GM21526 (cell line): ENCODE measurements around the gene ADAM29.
"Not testable (repeated sequence)": the region's sequence is repeated elsewhere in the genome, so short reads cannot be mapped to it uniquely, and the experiment has no call there.

Experiments used
- ATAC-seq: cut with Tn5 transposase; IDR thresholded peaks from one replicate; pipeline ENCODE4 v1.9.1; 2021; ENCODE audit warnings: moderate library complexity; ENCODE audit not compliant: unreplicated experiment, low FRiP score

Gene ADAM29

DNA sequence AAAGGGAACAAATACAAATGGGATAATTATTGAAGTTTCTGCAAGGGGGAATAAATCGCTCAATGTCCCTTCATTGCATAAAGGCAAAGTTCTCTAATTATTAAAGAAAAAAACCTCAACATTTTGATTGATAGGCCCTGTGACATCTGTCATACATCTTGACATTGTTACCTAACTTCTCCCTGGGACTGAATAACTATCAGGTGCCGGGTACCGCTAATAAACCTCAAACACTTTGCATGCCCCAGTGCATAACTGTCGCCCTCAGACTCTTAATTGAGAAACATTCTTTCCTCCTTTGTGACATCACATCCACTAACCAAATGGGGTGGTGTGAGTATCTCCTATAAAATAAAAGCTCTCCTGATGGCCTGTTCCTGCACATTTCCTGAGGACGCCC lies at the start of gene ADAM29:
Gene ADAM29, plus strand, starts transcription at position 301 of the 400 bp plus-strand sequence. CDS start 57,168 bp downstream, outside the sequence.
- ATAC-seq: no peak

DNA sequence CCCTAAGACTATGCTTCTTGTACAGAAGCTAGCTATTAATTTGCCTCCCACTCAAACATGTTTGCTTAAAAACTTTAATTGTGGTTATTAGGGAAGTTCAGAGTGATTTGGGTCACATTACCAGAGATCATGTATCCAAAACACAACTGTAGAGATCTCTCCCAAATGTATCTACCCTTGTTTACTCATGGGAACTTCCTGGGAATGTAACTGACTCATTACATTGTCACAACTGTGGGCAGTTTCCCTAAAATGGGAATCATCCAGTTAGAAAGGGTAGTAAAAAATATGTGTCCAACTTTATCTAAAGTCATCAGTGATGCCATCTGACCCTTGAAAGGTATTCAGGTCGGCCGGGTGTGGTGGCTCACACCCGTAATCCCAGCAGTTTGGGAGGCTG lies 48.8 kb upstream of the ADAM29 start:
- no peak for ATAC-seq

DNA sequence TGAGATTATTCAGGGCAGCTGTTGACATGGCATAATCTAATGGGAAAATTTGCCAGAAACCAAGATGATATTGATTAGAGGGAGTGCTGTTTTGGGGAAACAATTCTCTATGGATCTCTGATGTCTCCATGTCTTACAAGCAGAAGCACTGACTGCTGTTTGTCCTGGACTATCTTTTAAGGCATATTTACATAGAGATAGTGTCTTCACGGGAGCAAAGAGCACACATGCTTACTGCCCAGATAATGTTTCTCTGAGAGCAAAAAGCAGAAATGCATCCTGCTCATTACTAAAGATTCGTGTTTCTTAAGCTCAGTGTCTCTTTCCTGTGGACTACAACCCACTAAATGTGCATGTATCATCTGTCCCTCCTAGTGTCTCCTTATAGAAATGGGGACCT lies 47.8 kb upstream of the ADAM29 start:
- no peak for ATAC-seq

DNA sequence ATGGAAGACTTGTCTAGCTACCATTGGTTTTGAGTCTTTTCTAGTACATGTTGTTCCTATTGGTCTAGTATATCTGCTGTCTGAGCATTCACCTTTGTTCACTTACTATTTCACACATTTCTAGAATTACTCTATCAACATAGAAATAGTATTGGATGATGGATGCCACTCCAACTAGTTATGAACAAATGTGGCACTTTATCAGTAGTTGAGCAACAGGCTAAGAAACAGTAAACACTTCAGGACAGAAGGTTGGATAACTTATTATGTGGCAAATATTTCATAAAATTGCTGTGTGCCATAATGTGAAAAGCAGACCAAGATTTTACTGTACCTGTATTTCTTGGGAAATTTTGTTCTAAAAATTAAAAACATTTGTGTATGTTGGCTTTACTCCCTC lies 46.8 kb upstream of the ADAM29 start:
- ATAC-seq: no peak

DNA sequence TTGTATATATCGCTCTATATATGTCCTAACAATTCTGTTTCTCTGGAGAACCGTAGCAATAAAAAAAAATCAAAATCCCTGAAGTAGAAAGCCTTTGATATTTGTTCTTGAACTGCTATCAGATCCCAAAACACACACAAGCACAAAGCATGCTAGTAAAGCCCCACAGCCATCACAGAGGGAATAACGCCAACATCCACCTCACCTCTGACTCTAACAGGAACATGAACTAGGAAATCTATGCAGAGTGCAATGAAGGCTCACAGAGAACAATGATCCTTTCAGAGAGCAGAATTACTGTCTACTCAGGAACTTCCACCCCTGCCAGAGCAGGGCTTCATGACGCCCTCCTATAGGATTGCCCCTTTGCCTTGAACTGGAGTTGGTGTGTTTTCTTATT lies 45.0 kb upstream of the ADAM29 start:
- ATAC-seq: not testable (repeated sequence)

DNA sequence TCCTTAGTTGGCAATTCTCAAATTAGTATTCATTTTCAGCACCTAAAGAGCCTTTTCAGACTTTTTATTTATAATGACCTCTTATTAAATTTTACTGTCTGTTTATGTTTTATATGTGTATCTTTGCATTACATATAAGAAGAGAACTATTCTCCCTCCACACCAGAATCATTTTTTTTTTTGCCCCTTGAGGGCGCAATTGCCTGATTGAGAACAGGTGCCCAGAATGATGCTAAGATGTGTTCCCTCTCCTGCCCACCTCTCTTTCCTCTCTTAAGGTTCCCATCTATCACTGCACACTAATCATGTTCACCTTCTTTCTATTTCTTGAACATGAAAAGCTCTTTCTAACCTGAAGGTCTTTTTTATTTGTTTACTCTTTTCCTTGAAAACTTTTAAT lies 44.2 kb upstream of the ADAM29 start:
- no peak for ATAC-seq

DNA sequence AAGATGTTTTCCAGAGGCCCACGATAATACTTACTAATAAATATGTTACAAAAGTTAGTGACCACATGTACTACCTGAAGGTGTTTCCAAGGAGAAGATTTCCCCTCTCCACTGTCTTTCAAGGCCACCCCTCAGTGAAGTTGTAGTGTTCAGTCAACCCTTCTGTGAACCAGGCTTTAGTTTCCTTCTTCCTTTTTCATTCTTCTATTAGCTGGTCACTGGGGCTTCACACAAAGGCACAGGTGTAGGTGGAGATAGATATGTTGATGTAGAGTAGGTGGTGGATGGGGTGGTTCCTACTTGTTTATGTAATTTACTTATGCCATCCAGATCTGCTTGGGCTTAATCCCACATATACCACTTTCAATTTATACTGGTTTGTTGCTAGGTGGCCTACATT lies 43.3 kb upstream of the ADAM29 start:
- no peak for ATAC-seq

DNA sequence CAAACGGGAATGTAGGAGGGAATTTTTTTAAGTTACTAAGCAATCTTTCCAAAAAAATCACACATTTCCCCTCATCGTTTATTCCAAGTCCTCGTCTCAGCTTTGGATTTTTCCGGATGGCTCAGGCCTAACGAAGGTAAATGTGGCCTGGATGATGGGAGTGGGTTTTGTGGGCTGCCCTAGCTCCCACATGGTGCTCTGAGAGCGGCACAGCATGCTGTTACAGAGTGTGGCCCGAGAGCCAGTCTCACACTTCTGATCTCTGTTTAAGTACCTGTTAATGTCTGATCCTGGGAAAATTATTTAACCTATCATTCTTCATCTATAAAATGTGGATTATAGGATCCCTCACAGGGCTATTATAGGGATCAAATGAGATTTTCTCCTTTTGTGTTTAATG lies 38.2 kb upstream of the ADAM29 start:
- no peak for ATAC-seq

DNA sequence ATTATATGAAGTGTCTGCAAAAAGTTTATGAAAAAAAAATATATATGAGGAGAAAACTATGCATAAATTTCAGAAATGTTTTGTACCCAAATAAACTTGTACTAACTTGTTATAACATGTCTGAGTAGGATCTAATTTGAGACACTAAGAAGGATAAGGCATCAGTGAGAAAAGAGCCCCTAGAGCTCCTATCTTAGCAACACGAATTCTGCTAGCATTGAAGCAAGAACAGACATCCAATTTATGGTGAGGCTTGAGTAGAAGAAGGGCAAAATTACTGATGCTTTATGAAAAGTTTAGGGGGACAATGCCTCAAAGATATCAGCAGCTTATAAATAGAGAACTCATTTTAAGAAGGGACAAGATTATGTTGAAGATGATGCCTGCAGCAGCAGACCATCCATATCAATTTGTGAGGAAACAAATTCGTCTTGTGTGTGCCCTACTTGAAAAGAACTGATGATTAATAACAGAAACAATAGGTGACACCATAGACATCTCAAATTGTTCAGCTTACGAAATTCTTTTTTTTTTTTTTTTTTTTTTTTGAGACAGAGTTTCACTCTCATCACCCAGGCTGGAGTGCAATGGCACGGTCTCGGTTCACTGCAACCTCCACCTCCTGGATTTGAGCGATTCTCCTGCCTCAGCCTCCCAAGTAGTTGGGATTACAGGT lies 35.7 kb upstream of the ADAM29 start:
- ATAC-seq: no peak

DNA sequence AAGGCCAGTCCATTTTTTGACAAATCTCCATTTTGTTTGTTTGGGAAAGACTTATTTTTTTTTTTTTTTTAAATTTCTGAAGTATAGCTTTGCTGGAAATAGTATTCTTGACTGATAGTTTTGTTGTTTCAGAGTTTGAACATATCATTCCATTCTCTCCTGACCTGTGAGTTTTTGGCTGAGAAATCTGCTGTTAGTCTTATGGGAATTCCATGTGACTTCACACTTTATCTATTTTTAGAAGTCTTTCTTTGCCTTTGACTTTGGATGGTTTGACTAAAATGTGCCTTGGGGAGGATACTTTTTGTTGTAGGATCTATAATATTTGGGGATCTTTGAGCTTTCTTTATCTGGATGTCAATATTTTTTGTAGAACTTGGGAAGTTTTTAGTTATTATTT lies 10.7 kb upstream of the ADAM29 start:
- ATAC-seq: no peak

DNA sequence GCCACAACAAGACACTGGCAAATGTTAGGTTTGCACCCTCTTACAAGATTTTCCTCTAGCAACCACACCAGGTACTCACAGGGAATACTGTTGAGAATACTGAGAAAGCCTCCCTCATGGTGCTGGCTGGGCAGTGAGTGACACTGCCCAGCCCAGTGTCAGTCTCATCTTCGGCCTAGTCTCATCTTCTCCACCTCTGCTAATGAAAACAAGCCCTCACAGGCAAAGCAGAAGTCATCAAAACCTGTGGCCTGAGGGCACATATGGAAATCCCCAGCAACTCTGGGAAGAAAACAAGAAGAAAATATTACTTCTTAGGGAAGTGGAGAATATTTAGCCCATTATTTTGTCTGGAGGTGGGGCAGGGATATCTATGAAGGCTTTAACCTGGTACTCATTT lies 7.9 kb upstream of the ADAM29 start:
- no peak for ATAC-seq

DNA sequence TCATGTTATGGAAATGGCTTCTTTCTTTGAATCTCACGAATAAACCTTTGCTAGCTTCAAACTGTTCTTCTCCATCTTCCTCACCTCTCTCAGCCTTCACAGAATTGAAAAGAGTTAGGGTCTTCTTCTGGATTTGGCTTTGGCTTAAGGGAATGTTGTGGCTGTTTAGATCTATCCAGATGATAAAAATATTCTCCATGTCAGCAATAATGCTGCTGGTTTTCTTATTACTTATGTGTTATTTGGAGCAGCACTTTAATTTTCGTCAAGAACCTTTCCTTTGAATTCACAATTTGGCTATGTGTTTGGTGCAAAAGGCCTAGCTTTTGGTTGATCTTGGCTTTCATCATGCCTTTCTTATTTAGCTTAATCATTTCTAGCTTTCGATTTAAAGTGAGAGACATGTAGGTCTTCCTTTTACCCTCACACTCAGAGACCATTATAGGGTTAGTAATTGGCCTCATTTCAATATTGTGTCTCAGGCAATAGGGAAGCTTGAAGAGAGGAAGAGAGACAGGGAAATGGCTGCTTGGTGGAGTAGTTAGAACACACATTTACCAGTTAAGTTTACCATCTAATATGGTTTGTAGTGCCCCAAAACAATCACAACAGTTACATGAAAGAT lies 5.1 kb upstream of the ADAM29 start:
- ATAC-seq: no peak

DNA sequence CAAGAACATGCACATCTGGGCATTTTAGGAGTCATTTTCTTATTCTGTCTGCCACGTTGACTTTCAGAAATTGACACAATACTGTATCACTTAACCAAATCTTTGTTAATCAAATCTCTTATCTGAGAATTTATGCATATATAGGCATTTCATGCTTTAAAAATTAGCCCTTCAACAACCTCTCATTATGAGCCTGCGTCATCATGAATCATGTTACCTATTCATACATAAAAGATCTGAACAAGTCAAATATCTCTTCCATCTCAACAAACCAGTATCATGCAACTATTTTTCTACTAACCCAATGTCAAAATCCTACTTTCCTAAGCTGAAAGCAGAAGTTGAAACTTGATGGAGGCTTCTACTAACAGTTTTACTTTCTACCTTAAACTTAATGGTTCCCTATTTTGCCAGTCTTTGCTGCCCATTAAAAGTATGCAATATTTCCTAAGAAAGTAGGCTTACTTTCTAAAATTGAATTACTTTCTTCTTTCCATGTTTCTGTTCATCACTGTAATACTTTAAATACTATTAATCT lies 1.8 kb downstream of the ADAM29 start:
- ATAC-seq: no peak

DNA sequence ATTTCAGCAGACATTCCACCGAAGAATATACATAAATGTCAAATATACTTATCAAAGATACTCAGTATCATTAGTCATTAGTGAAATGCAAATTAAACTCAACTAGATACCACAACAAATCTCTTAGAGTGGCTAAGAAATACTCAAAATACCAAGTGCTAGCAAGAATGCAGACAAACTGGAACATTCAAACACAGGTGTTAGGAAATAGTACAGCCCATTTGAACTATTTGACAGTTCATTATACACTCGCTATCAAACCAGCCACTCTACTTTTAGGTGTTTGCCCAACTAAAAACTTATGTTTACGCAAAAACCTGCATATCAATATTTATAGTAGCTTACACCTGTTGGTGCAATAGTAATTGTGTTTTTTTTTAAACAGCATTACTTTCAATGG lies 8.8 kb downstream of the ADAM29 start:
- ATAC-seq: no peak

DNA sequence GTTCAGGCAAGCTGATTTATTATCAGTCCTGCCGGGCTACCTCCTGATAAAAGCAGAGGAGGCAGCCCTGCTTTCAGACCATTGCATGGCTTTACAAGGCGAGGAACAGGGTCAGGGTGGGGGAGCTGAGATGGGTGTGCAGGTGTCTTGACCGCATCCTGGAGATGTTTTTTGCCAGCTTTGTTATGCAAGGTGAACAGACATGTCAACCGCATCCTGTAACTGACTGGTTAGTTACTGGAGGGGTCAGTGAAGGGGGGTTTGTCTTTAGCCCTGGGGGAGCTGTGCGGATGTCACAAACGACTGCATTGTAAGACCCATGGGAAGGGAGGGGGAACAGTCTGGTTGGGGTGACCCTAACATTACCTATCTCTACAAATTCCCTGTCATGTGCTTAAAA lies 10.0 kb downstream of the ADAM29 start:
- no peak for ATAC-seq

DNA sequence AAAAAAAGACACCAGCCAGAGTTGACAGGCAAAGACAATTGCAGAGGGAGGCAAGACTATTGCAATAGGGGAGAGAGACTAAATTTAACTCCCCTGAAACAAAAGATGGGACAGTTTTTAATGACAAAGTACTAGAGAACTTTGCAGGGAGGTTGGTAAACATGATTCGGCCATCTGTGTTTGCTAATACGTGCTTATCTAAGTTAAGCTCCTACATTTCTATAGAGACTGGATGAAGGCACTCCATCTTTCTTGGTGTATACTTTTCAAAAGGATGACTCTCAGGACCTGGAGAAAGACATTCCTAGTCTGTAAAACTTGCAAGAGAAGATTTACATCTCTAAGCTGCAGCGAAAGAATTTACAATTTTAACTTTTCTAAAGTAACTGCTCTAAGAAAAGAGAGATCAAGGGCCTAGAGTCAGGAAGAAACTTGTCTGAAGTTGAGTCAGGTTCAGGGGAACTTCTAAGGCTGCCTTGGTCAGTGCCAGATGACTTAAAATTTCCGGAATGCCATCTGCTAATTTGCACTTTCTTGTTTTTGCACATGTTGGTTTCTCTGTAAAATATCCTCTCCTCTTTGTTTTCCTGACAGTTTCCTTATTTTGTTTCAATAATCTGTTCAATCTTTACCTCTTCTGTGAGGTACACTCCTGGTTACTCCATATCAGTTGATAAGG lies 10.6 kb downstream of the ADAM29 start:
- no peak for ATAC-seq

DNA sequence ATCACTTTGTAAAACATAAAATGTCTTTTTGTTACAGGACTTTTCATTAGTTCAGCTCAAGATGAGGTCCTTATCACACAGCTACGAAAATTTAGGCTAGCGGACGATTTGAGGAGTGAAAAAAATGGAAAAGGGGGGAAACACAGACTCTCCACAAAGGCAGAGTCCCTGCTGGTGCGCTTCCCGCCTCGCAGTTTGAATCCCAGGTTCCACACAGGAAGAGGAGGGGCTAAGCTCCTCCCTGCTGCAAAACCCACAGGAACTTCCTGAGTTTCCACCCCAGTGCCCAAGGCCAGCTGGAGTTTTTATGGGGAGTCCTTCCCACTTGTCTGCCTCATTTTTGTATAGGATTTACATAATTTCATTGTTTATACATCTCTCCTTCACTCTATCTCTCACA lies 11.2 kb downstream of the ADAM29 start:
- ATAC-seq: no peak

DNA sequence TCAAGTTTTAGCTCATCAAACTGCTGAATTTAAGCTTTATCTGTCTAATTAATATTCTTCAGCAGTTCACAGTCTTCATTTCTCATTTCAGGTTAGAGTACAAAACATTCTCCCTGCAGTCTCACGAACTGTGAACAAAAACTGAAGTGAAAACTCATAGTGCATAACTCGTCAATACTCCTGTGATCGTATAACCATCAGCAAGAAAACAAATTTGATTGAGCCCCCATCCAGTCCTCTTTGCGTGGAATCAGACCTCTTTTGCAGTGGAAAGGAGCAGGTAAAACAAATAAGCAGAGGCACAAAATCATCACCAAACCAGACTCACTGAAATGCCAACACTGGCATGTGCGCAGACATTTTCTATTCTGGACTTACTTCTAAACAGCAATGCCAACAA lies 12.7 kb downstream of the ADAM29 start:
- no peak for ATAC-seq

DNA sequence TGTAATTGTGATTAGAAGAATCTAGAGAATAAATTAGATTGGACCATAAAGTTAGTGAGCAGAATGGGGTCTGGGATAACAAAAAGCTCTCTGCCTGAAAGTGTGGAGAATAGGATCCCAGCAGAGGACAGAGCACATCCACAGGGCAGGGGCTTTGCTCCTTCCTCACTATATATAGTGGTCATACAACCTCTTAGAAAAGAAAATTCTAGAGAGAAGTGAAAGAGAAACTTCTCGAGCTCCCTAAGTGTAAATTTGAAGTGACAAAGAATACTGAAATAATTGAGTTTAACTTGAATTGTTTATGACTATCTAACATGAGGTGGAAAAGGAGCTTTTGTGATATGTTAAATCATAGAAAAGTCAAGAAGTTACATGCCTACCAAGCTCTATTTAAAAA lies 14.9 kb downstream of the ADAM29 start:
- ATAC-seq: no peak

DNA sequence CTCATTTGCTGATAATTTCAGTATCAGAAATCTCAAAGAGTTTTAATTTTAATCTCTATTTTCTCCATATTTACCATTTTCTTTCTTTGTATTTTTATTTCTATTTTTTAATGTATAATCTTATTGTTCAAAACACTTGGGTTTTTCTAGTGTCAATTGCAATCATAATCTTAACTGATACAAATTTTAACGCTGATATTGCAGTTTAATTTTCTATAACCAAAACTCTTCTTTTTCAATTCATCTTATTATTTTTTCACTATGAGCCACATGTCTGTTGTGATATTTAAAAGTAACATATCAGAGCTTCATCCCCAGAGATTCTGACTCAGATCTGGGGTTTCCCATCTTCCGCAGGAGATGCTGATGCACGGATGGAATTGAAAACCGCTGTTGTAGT lies 16.2 kb downstream of the ADAM29 start:
- no peak for ATAC-seq

DNA sequence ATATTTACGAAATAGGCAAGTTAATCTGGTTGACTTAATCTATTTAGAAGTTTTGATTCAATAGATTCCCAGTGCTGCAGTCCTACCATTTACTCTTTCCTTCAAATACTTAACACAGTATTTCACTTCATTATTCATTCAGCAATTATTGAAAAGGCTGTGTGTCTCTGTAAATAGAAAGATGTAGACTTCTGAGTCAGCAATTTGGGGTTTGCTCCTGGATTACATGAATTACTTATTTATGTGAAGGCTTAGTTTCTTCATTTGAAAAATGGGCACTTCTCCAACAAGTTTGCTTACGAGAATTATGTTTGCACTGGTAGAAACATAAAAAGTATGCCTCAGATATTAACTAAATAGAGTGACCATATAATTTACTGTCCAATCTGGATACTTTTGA lies 17.4 kb downstream of the ADAM29 start:
- ATAC-seq: no peak

DNA sequence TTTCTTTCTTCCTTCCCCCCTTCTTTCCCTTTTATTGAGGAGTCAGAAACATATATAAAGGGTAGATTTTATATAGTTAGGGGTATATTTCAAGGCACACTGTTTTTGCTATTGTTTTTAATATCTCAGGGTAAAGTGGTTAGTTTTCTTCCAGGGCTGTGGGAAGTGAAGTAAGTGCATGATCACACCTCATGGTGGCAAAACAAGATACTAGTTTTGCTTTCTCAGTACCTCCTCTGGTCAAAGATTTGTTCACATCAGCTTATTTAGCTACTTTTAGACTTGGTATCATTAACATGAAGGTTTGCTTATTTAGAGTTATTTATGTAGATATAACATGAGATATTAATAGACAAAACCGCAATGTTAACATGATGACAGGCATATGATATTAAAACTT lies 21.8 kb downstream of the ADAM29 start:
- ATAC-seq: no peak
